Loucy (cell line): Measurements from ENCODE around the gene ANP32A.
A peak's percentile ranks its signal among the peaks of the same experiment; 100 is the strongest.

Experiments used
- H2AFZ ChIP-seq: fragments of 200-600 bp; sonication (generic); 2 replicates; pipeline ENCODE4 v1.6.0; 2016; ENCODE audit warnings: antibody characterized with exemption, mild to moderate bottlenecking, low read length, moderate library complexity
- H3F3A ChIP-seq: fragments of 200-600 bp; 2 replicates; pipeline ENCODE4 v1.6.0; 2016; ENCODE audit warnings: antibody characterized with exemption, low read depth, mild to moderate bottlenecking
- H3K27me3 ChIP-seq: fragments of 200-600 bp; sonication (generic); 2 replicates; pipeline ENCODE4 v1.6.1; 2014; ENCODE audit warnings: low read length, mild to moderate bottlenecking; ENCODE audit not compliant: insufficient read depth, poor library complexity, severe bottlenecking
- H3K36me3 ChIP-seq: fragments of 200-600 bp; sonication (generic); 2 replicates; pipeline ENCODE4 v1.6.1; 2016; ENCODE audit warnings: low read length; ENCODE audit not compliant: insufficient read depth
- H3K4me1 ChIP-seq: fragments of 200-600 bp; sonication (generic); 2 replicates; pipeline ENCODE4 v1.5.1; 2014; ENCODE audit warnings: low read length, mild to moderate bottlenecking; ENCODE audit not compliant: insufficient read depth, poor library complexity, severe bottlenecking
- H3K4me2 ChIP-seq: fragments of 200-600 bp; sonication (generic); 2 replicates; pipeline ENCODE4 v1.6.0; 2014; ENCODE audit warnings: antibody characterized with exemption, low read length, low read depth, mild to moderate bottlenecking; ENCODE audit not compliant: poor library complexity, severe bottlenecking
- H3K4me3 ChIP-seq: fragments of 200-600 bp; sonication (generic); 2 replicates; pipeline ENCODE4 v1.5.1; 2014; ENCODE audit warnings: low read length, mild to moderate bottlenecking, mixed read lengths; ENCODE audit not compliant: poor library complexity, severe bottlenecking
- H3K79me2 ChIP-seq: fragments of 200-600 bp; sonication (generic); 2 replicates; pipeline ENCODE4 v1.6.1; 2014; ENCODE audit warnings: low read length; ENCODE audit not compliant: insufficient read depth
- H3K9ac ChIP-seq: fragments of 200-600 bp; sonication (generic); 2 replicates; pipeline ENCODE4 v1.6.0; 2014; ENCODE audit warnings: mild to moderate bottlenecking, low read depth, low read length, moderate library complexity; ENCODE audit not compliant: poor library complexity, severe bottlenecking
- H3K9me2 ChIP-seq: fragments of 200-600 bp; sonication (generic); replicated peaks from 2 replicates; pipeline ENCODE4 v1.6.1; 2016; ENCODE audit warnings: low read depth, low read length, mixed read lengths
- H3K9me3 ChIP-seq: fragments of 200-600 bp; sonication (generic); 2 replicates; pipeline ENCODE4 v1.6.1; 2014; ENCODE audit warnings: mild to moderate bottlenecking, antibody characterized with exemption, low read length, low read depth; ENCODE audit not compliant: insufficient read depth
- H4K20me1 ChIP-seq: fragments of 200-600 bp; sonication (generic); 2 replicates; pipeline ENCODE4 v1.6.0; 2014; ENCODE audit warnings: antibody characterized with exemption, low read length, mild to moderate bottlenecking; ENCODE audit not compliant: insufficient read depth, poor library complexity, severe bottlenecking
- CTCF ChIP-seq: fragments of 200-600 bp; sonication (generic); conservative IDR thresholded peaks from 2 replicates; pipeline ENCODE4 v1.5.1; 2014; ENCODE audit warnings: mild to moderate bottlenecking, antibody characterized with exemption, low read length
- EZH2phosphoT487 ChIP-seq: fragments of 200-600 bp; IDR thresholded peaks from 2 replicates; pipeline ENCODE4 v1.6.1; 2018; ENCODE audit warnings: antibody characterized with exemption, mild to moderate bottlenecking, moderate library complexity, borderline replicate concordance

ANP32A gene

GRCh38 chr15:68817304-68818065 lies 3.2 kb downstream of the ANP32A start:
- H2AFZ ChIP-seq, result 0 out of 2 replicates have a peak overlapping the region, but pooled peaks have one; percentile 39
- TF ChIP-seq CTCF (no peak), EZH2phosphoT487 (no peak)
- H3K79me2 ChIP-seq, result peaks cover 99% of the 10 kb centered on the region
- H3K9me2 ChIP-seq, result no peaks in the 10 kb centered on the region
- peak overlapping the region; percentile 99 for H3K9ac ChIP-seq
- H3K4me1 ChIP-seq, result peaks cover 44% of the 10 kb centered on the region
- H3K4me2 ChIP-seq, result peak overlapping the region; percentile 89
- no peaks in the 10 kb centered on the region for H3F3A ChIP-seq
- H3K9me3 ChIP-seq, result no peaks in the 10 kb centered on the region
- H4K20me1 ChIP-seq, result peaks cover 58% of the 10 kb centered on the region
- H3K27me3 ChIP-seq, result peaks cover 15% of the 10 kb centered on the region
- peak overlapping the region; percentile 99 for H3K4me3 ChIP-seq
- 0 out of 2 replicates have a peak, but pooled peaks cover 3% of the 10 kb centered on the region for H3K36me3 ChIP-seq

- H2AFZ ChIP-seq, result 0 out of 2 replicates have a peak overlapping the region, but pooled peaks have one; percentile 39
These were observed 3.8 kb downstream of the ANP32A start for GRCh38 chr15:68816795-68817303.

GRCh38 chr15:68816158-68816557 lies 4.5 kb downstream of the ANP32A start:
- H3K4me1 ChIP-seq, result peaks cover 41% of the 10 kb centered on the region
- H3K36me3 ChIP-seq, result peaks cover 4% of the 10 kb centered on the region; the same call in 1 of the 2 replicates
- no peaks in the 10 kb centered on the region for H3K9me3 ChIP-seq
- H3K4me3 ChIP-seq, result peak overlapping the region; percentile 99
- TF ChIP-seq CTCF, result no peak
- no peak for TF ChIP-seq EZH2phosphoT487
- peaks cover 62% of the 10 kb centered on the region for H4K20me1 ChIP-seq
- no peak overlapping the region for H2AFZ ChIP-seq
- H3F3A ChIP-seq, result no peaks in the 10 kb centered on the region
- H3K27me3 ChIP-seq, result peaks cover 15% of the 10 kb centered on the region
- H3K4me2 ChIP-seq, result peak overlapping the region; percentile 89
- peak overlapping the region; percentile 99 for H3K9ac ChIP-seq
- H3K9me2 ChIP-seq, result no peaks in the 10 kb centered on the region
- peaks cover 99% of the 10 kb centered on the region for H3K79me2 ChIP-seq

More at GRCh38 chr15:68816795-68817303, 3.8 kb downstream of the ANP32A start:
- Histone ChIP-seq H3K4me1 (peaks cover 41% of the 10 kb centered on the region), H3K36me3 (0 out of 2 replicates have a peak, but pooled peaks cover 3% of the 10 kb centered on the region), H3K9ac (peak overlapping the region; percentile 99), H3K9me2 (no peaks in the 10 kb centered on the region), H3K4me3 (peak overlapping the region; percentile 99), H3K79me2 (peaks cover 99% of the 10 kb centered on the region), H4K20me1 (peaks cover 58% of the 10 kb centered on the region), H3K27me3 (peaks cover 15% of the 10 kb centered on the region), H3F3A (no peaks in the 10 kb centered on the region), H3K4me2 (peak overlapping the region; percentile 89), H3K9me3 (no peaks in the 10 kb centered on the region)
- no peak for TF ChIP-seq CTCF
- TF ChIP-seq EZH2phosphoT487, result no peak
